Stimulated activated CD4-positive, alpha-beta T cell treated with anti-CD3 and anti-CD28 coated beads, Interleukin-4, amount 100 ng/mL, for 4 hours (primary cell): ENCODE measurements around the gene RPAP2.
A peak's percentile ranks its signal among the peaks of the same experiment; 100 is the strongest.
"Not testable (repeated sequence)": the region's sequence is repeated elsewhere in the genome, so short reads cannot be mapped to it uniquely, and the experiment has no call there.

ENCODE experiments used
- DNase-seq, 2 experiments: peaks; one replicate each; pipeline ENCODE4 v3.0.0-alpha.2; 2020

The RPAP2 gene

DNA sequence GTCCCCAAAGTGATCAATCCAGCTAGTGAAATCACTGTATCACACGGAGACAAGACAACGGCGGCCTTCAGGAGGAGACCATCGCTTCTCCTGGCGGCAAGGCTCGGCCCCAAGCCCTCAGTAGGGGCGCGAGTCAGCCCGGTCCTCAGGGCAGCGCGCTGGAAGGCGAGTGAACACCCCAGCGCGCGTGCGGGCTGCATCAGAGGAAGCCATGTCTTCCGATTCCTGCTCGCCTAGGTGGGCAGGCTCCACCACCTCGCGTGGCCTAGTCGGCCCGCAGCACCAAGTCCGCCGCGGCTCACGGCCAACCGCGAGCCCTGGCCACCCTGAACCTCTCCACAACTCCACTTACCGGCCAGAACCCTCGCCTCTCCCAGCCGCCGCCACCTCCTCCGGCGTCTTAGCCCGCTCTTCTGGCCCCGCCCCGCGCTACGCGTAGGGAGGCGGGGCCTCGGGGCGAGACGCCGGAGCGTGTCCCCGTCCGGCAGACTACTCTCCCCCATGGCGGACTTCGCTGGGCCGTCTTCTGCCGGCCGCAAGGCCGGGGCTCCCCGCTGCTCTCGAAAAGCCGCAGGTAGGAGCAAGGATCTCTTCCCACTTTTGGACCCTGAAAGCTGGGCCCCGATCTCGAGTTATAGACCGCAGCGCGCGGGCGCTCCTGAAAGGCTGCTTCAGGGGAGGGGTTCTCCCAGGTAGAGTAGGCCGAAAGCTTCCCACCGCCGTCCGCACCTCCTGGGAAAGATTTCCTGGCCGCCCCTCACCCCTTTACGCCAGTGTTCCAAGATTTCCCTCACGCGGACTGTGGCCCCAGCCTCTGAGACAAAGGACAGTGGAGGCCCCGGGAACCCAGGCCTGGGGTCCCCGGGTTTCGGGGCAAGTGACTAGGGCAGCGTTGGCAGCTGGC, at the start of gene RPAP2, which contains the start of gene GLMN:
RPAP2 (plus strand) TSS at position 487 of the 904 bp plus-strand sequence; CDS start at position 502, 15 bp downstream.
GLMN (minus strand) TSS at position 415 of the 904 bp plus-strand sequence. CDS start 988 bp downstream, outside the sequence.
- peak; percentile 66 to 73 for DNase-seq

DNA sequence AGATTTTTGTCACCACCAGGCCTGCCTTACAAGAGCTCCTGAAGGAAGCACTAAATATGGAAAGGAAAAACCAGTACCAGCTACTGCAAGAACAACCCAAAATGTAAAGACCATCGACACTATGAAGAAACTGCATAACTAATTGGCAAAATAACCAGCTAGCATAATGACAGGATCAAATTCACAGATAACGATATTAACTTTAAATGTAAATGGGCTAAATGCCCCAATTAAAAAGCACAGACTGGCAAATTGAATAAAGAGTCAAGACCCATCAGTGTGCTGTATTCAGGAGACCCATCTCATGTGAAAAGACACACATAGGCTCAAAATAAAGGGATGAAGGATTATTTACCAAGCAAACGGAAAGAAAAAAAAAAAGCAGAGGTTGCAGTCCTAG, 44.1 kb upstream of the RPAP2 start:
- DNase-seq = not testable (repeated sequence)

DNA sequence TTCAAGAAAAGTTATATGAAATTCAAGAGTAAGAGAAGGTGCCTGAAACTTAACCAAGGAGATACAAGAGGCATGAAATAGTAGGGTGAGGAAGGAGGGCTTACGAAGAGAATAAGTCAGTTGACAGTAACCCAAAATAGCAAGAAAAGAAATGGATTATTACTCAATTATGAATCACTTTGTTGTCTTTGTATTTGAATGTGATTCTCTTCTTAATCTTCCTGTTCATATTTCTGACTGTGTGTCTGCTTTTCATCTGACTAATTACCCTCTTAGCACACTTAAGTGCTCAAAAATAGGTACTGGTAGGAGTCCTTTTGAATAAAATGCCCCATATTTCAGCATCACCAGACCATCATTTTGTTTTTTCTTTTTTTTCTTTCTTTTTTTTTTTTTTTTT, 39.5 kb upstream of the RPAP2 start:
- DNase-seq = no peak

DNA sequence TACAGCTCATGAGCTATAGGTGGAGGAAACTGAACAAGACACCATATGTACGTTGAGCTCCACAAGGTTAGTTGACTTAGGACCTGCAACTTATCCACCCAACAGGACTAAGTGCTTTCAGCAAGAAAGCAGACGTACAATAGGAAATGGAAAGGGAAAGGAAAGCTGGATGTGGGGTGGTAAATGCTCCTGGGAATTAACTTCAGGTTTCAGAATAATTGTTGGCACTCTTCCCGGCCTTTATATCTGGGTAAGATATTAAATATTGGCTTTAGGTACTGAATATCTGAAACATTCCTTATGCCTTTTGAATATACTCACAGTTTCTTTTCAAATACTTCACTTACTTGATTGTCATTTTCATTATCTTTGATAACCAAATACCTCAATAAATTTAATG, 36.3 kb upstream of the RPAP2 start:
- DNase-seq = no peak

DNA sequence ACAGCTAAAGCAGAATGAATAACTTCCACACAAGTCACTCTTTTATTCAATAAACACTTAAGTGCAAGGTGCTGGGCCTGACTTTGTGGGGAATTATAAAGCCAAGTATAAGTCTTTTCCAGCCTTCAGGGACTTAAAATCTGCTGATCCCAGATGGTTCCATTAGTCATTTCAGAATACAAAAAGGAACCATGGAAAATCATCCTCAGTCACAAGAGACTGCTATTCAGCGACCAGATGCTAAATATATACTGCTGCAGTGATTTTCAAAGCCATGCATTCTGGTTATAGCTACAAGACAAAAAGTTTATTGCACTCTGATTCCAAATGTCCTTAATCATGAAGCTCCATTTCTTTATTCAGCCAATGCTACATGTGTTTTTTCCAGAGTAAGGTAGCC, 25.8 kb upstream of the RPAP2 start:
- no peak for DNase-seq

DNA sequence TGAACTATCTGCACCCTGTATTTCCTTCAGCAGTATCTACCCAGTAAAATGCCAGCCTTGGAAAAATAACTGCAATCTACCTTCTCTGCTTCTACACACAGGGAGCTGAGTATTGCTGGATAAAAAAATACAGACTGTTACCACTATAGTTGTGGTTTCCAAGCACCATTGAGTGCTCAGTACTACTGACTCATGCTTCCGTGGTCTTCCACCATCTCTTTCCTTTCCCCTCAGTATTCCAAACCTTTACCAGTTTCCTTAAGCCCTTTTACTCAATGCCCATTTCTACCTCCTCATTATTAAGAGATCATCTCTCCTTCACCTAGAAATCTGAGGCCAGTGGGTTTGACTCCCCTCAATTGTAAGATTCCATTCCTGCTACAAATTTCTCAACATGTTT, 23.9 kb upstream of the RPAP2 start:
- no peak for DNase-seq

DNA sequence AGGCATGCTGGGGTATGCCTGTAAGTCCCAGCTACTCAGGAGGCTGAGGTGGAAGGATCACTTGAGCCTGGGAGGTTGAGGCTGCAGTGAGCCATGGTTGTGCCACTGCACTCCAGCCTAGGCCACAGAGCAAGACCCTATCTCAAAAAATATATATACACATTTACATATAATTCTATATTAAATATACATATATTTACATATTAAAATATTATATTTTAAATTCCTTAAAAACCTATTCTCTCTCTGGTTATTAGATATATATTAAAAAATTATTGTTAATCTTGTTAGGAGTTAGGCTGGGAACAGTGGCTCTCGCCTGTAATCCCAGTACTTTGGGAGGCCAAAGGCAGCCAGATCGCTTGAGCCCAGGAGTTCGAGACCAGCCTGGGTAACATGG, 22.8 kb upstream of the RPAP2 start:
- no peak for DNase-seq

DNA sequence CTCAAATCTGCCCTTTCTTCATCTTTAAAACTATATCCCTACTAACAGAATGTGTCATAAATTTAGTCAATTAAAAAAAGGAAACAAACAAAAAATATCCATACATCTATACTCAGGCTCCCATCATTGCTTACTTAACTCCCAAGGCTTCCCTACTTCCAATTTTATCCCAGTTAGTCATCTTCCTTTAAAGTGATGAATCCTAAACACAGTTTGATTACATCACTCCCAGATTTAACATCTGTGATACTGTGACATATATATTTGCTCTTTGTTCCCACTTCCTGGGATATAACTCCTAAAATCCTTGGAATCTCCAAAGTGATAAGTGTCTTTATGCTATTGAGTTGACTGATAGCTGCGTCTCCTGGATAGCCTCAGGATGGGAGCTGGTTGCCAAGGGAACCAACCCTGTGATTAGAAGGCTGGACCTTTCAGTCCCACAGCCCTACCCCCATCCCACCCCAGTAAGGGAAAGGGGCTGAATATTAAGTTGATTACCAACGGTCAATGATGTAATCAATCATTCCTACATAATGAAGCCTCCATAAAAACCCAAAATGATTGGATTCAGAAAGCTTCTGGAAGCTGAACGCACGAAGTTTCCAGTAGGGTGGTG, 21.6 kb upstream of the RPAP2 start:
- no peak for DNase-seq

DNA sequence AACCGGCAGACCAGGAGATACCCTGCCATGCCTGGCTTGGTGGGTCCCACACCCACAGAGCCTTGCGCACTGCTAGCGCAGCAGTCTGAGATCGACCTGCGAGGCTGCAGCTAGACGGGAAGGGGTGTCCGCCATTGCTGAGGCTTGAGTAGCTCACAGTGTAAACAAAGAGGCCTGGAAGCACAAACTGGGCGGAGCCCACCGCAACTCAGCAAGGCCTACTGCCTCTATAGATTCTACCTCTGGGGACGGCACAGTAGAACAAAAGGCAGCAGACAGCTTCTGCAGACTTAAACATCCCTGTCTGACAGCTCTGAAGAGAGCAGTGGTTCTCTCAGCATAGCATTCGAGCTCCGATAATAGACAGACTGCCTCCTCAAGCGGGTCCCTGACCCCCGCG, 19.1 kb upstream of the RPAP2 start:
- not testable (repeated sequence) for DNase-seq

DNA sequence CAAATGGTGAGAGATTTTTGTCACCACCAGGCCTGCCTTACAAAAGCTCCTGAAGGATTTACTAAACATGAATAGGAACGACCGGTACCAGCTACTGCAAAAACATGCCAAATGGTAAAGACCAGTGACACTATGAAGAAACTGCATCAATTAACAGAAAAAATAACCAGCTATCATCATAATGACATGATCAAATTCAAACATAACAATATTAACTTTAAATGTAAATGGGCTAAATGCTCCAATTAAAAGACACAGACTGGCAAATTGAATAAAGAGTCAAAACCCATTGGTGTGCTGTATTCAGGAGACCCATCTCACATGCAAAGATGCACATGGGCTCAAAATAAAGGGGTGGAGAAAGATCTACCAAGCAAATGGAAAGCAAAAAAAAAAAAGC, 17.4 kb upstream of the RPAP2 start:
- DNase-seq = not testable (repeated sequence)

DNA sequence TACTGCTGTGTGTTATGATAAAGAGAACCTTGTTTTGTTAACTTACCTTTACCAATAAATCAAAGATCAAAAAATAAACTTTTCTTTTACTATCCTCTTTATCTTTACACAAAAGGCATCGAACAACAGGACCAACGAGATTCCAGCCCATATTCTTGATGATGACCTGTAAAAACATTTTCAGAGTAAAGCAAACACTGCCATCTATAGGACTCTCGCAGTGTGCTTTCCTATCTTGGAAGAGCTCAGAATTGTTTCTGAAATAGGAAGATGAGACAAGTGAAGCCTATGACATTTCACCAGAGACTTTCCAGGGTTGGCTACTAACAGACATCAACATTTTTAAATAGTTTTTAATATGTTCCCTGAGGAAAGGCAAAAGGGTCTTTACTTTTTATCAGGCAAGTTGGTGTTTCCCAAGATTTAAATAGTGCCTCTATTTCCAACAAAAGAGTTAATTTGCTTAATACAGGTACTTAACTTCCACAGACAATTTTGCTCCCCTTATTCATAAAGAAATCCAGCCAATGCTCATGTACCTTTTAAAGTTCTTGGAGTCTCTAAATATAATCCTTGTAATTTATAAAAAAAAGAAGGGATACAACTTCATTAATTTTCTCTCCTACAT, 7.4 kb upstream of the RPAP2 start:
- DNase-seq = no peak

DNA sequence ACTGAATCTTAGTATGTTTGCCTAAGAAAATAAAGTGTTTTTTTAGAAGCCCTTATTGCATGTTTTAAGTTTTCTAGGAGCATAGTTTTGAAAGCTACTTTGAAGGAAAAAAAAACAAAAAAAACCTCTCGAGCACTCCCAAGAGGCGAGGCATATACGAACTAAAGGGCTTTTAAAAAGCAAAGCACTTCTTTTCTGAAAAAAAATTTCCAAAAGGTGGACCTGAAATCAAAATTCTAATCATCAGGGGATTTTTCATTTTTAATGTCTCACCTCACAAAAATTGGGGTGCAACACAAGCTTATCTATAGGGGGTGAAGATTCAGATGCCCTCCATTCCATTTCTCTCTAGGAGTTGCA, 666 bp upstream of the RPAP2 start:
- no peak for DNase-seq

DNA sequence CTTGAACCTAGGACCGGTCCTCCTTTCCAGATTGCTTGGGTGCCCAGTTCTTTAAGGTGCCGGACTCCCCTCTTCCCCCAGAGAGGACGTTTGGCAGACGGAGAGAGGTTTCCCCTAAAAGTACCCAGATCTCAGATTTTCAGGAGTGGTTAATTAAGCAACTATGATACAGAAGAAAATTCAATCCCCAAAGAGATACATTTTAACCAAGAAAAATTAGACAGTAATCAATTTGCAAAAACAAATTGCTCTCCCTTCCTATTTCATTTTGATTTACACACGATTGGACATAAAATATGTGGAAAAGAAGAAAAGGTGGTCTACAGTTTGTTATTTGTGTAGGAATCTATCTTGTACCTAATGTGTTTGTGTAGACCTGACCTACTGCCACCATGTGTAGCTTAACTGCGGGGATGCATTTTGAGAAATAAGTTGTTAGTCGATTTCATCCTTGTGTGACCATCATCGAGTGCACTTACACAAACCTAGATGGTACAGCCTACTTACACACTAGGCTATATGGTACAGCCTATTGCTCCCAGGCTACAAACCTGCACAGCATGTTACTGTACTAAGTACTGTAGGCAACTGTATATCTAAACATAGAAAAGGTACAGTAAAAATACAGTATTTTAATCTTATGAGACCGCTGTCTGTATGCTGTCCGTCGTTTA, 755 bp downstream of the RPAP2 start:
- DNase-seq = no peak

DNA sequence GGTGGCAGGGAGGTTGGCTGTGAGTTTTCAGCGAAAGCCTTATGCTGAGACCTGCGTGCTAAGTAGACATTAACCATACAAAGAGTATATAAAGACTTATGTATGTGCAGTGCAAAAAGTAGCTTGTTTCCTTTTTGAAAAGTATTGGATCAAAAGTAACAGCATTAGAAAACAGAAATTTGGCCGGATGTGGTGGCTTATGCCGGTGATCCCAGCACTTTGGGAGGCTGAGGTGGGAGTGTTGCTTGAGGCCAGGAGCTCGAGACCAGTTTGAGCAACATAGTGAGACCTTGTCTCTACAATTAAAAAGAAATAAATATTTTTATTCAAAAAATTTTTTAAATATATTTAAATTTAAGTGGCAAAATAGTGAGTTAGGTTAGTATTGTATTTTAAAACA, 2.2 kb downstream of the RPAP2 start:
- DNase-seq = no peak

DNA sequence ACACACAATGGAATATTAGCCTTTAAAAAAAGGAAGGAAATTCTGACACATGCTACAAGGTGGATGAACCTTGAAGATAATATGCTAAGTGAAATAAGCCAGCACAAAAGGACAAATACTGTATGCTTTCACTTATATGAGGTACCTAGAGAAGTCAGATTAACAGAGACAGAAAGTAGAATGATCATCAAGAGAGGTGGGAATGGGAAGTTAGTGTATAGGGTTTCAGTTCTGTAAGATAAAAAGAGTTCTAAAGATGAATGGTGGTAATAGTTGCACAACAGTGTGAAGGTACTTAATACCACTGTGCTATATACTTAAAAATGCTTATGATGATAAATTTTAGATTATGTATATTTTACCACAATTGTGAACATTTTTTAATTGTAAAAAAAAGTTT, 7.2 kb downstream of the RPAP2 start:
- no peak for DNase-seq

DNA sequence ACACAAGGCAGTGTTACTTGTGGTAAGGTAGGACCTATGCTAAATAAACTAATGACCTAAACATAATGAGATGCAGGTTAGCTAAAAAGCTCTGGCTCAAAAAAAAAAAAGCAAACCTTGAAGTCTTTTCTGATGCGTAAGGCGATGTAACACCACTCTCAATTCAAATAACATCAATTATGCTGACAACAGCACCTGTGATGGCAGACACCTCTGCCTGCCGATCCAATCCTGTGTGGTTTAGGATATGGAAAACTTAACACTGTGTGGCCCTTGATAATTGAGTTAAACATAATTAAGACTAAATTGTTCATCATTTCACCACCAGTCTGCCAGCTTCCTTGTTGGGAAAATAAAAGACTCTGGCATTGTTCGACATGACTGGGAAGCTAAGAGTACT, 9.1 kb downstream of the RPAP2 start:
- DNase-seq = no peak

DNA sequence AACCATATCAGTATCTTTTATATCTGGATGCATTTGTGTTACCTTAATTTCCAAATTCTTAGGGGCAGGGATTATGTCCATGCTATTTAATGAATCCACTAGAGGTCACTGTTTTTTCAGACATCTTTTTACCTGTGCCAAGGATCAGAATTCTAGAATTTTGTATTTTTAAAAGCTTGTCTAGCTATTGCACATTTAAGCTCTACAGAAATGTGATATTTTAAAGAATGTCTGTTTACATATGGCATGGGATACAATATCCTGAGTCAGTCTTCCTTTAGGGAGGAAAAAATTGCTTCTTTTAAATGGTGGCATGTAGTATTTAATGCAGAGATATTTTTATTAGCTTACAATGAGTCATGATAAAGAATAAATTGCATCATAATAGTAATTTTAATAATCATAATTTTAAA, 11.3 kb downstream of the RPAP2 start:
- DNase-seq = no peak

DNA sequence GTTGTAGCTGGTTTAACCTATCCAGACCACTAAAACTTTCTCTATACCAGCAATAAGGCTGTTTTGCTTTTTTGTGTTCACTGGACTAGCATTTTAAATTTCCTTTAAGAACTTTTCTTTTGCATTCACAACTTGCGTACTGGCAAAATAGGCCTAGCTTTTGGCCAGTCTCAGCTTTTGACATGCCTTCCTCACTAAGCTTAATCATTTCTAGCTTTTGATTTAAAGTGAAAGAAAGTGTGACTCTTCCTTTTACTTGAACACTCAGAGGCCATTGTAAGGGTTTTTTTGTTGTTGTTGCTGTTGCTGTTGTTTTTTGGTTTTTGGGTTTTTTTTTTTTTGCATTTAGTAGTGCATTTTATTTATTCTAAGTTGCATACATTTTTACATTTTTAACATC, 15.2 kb downstream of the RPAP2 start:
- no peak for DNase-seq

DNA sequence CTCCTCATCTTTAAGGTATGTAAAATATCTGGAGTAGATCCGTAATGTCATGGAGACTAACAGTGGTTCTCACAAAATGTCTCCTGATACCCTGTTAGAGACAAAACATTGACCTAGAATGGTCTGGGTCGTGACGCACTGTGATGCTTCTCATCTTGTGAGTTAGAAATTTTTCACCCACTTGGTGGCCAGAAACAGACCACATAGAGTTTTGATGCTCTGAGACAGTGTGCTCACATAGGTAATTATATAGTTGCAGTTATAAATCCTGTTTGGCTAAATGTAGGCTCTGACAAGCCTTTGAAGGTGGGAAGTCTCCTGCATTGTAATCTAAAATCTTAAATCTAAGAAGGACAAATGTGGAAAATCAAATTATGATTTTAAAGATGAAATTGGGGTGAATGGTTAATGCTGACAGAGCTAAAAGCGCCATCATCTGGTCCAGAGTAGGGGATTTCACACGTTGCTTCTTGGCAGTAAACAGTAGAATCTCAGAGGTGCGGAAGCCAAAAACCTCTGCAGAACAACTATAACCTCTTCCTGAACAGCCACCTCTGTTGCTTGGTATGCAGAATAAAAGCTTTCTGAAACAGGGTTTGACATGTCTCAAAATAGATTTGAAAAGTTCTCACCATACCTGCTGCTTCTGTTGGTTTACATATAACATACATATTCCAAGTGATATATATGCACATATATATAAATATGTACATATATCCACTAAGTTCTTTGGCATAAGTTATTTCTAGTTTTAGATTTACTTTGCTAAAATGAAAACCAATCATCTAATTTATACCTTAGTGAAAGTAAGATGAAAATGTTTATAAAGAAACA, 17.1 kb downstream of the RPAP2 start:
- peak in 1 of 2 experiments; percentile 22 for DNase-seq

DNA sequence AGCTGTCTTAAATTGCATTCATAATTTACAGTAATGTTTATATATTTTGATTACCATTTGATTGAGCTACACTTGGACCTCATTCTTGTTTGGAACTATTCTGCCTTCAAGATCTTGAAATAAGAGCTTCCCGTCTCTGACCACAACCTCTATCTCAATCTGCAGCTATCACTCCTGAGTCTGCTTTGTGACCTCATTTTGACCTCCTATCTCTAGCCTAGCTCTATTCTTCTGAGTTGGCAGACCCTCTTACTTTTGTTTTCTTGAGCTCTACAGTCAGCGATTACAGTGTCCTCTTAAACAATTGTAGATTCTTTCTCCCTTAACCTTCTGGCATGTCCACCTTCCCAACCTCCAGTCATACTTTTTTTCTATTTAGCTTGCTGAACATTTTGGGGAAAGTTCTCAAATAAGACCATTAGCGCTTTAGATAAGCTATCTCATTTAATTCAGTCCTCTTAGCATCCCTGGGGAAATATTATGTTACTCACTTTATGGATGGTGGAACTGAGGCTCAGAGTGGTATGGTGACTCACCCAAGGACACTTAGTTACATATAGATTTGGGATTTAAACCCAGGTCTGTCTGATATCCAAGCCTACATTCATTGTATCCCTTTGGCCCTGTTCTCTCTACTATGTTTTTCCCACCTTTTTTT, 19.1 kb downstream of the RPAP2 start:
- no peak for DNase-seq
